GM08714 (cell line): Measurements from ENCODE around the gene AZIN2.
"Not testable (repeated sequence)": the region's sequence is repeated elsewhere in the genome, so short reads cannot be mapped to it uniquely, and the experiment has no call there.

ENCODE experiments used
- H3K4me3 ChIP-seq: fragments of 200-500 bp; sonication (Bioruptor generic); 2 replicates; pipeline ENCODE4 v1.5.1; 2014; ENCODE audit warnings: mild to moderate bottlenecking, low read length, inconsistent platforms
- ZNF274 ChIP-seq: IDR thresholded peaks from 2 replicates; pipeline ENCODE4 v1.6.1; 2012; ENCODE audit warnings: mild to moderate bottlenecking, low read depth, low read length

Gene AZIN2

DNA sequence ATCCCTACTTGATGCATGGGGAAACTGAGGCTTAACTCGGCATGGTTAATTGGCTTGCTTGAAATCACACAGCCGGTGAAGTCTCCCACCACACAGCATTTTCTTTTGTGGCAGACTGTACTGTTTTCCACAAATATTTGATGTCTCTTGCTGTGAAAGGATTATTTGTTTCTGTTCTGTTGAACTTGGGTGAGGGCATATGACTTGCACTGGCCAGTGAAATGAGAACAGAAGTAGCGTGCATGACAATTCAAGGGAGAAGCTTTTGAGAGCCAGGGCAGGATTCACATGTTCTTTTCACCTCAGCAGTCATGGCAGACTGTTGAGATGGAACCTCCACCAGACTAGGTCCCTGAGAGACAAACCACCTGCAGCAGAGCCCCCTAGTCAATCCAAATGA lies 32.5 kb upstream of the AZIN2 start:
- no peak overlapping the region for H3K4me3 ChIP-seq
- TF ChIP-seq ZNF274: no peak

DNA sequence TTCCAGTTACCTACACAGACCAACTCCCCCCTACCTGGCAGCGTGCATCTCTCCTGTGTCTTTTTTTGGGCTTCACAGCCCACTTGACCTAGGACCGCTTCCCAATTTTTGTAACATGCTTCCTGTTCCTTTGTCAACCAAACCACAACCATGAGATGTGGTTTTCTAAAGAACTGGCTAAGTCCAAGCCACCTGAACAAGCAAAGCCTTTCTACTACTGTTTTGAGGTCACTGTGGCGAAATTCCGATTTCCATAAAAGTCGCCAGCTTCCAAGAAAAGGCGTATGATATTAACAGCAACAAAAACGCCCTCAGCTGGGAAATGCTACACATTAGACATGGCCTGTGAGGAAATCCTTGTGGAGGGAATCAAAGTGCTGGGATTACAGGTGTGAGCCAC lies 31.6 kb upstream of the AZIN2 start:
- no peak for TF ChIP-seq ZNF274
- no peak overlapping the region for H3K4me3 ChIP-seq

DNA sequence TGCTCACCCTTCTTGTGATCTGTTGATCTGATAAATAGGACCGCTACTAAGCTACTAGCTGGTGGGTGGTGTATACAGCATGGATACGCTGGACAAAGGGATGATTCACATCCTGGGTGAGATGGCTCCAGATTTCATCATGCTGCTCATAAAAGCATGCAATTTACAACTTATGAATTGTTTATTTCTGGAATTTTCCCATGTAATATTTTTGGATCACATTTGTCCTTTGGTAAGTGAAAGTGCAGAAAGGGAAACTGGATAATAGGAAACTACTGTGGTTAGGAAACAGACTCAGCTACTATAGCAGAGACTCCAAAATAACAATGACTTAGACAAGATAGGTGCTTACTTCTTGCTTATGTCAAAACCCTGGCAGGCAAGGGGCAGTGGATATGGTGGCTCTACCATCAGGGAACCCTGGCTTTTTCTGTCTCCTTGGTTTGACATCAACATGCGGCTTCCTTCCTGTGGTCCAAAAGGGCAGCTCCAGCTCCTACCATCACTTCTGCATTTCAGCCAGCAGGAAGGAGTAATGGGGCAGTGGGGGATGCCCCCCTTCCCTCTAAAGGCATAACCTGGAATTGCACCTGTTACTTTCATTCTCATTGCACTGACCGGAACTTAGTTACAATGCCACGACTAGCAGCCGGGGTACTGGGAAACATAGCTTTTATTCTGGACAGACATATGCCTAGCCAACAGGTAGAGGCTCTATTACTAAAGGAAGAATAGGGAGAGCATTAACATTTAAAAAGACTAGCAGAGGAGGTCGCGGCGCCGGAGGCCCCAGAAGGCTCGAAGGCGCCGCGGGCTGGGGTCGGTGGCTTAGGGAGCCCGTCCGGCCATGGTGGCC lies 30.5 kb upstream of the AZIN2 start:
- no peak for TF ChIP-seq ZNF274
- H3K4me3 ChIP-seq: peak overlapping the region; percentile 0; the same call in 1 of the 2 replicates

DNA sequence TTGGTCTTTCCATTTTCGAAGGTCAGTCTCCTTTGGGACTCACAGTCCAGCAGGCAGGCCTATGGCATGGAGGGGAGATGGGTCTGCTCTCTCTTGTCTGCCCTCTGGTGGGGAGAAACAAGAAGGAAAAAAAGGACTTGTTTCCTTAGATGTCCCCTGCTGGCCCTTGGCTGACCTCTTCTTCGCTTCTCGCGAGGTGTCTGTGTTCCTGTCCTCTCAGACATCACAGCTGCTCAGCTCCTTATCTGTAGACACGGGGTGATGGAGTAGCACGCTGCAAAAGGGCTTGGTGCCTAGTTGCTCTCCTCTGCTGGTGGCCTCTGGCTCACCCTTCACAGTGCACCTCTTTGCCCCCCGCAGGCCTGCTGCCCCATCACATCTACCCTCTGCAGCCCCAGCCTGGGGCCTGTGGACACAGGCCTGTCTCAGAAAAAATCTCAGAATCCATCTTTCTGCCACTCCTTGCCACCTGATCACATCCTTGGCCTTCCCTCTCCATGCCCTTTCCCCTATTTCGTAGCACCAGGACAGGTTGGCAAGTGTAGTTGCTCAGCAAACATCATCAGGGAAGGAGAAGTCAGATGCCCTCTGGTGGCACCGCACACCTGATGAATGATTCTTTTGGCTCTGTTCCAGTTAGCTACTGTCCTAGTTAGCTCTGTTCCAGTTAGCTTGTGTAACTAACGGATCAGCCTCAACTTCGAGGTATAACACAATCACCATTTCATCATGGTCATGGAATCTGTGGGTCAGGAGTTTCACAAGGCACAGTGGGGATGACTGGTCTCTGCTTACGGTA lies 25.5 kb upstream of the AZIN2 start:
- no peak for TF ChIP-seq ZNF274
- no peak overlapping the region for H3K4me3 ChIP-seq

DNA sequence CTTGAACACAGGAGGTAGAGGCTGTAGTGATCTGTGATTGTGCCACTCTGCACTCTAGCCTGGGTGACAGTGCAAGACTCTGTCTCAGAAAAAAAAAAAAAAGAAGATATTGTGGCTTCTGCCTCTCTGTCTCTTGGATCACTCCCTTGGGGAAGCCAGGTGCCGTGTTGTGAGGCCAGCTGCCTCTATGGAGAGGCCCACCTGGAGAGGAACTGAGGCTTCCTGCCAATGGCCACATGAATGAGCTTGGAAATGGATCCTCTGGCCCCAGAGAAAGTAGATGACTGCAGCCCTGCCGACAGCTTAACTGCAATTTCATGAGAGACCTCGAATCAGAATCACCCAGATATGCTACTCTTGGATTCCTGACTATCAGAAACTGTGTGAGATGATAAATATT lies 24.5 kb upstream of the AZIN2 start:
- no peak overlapping the region for H3K4me3 ChIP-seq
- no peak for TF ChIP-seq ZNF274

DNA sequence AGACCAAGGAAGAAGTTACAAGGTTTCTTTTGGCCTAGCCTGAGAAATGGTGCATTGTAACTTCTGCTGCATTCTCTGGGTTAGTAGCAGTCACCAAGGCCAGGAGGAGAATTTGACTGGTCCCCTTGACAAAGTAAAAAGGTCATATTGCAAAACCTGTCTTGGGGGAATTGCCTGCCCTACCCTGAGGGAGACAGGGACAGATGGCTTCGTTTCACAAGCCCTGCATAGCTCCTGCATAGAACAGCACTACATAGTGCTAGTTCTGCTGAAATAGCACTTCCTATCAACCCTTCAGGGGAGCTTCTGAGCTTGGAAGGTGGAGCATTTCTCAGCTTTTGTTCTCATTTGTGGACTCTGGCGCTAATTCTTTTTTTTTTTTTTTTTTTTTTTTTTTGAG lies 23.9 kb upstream of the AZIN2 start:
- TF ChIP-seq ZNF274: no peak

DNA sequence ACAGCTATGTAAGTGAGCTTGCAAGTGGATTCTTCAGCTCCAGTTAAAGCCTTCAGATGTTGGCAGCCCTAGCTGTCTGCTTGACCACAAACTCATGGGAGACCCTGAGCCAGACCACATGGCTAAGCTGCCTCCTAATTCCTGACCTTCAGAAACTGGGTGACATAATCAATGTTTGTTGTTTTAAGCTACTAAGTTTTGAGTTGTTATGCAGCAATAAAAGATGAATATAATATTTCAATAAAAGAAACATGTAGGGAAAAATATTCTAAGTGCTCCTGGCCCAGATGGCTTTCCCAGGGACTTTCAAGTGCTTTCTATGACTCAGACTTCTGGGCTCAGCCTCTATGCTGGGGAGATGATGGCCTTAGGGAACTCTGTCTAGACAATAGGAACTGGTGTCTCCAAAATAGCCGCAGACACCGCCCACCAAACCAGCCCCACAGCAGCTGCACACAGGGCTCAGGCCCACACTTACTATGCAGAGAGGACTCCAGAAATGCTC lies 20.3 kb upstream of the AZIN2 start:
- no peak for TF ChIP-seq ZNF274
- no peak overlapping the region for H3K4me3 ChIP-seq

More for the DNA sequence above, 23.9 kb upstream of the AZIN2 start:
- H3K4me3 ChIP-seq: no peak overlapping the region

DNA sequence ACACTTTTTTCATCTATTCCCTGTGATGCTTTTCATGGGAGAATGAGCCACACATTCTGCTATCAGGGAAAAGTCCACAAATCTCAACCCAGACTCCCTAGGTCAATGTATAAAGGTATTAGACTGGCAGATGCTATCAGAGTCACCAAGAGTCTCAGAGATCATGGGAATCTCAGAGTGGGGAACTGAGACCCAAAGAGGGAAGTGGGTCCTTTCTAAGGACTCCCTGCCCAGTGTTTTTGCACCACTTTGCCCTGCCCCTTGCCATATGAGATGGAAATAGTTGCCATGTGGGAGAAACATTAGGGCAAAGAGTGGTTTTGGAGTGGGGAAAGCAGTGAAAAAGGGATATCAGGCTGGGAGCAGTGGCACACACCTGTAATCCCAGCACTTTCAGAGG lies 19.1 kb upstream of the AZIN2 start:
- H3K4me3 ChIP-seq: no peak overlapping the region
- TF ChIP-seq ZNF274: no peak

DNA sequence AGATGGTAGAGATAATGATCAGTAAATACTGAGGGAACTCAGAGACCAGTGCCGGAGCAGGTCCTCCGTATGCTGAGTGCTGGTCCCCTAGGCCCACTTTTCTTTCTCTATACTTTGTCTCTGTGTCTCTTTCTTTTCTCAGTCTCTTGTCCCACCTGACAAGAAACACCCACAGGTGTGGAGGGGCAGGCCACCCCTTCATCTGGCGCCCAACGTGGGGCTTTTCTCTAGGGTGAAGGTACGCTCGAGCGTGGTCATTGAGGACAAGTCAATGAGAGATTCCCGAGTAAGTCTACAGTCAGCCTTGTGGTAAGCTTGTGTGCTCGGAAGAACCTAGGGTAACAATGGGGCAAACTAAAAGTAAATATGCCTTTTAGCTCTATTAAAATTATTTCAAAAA lies 16.7 kb upstream of the AZIN2 start:
- H3K4me3 ChIP-seq: not testable (repeated sequence)

DNA sequence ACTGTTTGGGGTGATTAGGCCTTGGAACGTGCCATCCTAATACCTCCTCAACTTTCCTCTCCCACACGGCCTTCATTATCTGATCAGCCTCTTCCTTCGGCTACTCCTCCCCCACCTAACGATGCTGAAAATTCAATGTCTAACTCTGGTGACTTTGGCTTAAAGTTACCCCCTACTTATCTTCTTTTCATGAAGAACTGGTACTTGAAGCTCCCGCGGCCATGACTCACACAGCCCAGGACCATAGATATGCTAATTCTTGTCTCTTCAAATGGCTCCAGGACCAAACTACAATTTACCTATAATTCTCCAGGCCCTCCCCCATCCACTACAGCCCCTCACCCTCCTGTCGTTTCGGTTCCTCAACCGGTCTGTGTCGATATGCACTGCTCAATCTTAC lies 15.7 kb upstream of the AZIN2 start:
- H3K4me3 ChIP-seq: no peak overlapping the region
- TF ChIP-seq ZNF274: no peak

DNA sequence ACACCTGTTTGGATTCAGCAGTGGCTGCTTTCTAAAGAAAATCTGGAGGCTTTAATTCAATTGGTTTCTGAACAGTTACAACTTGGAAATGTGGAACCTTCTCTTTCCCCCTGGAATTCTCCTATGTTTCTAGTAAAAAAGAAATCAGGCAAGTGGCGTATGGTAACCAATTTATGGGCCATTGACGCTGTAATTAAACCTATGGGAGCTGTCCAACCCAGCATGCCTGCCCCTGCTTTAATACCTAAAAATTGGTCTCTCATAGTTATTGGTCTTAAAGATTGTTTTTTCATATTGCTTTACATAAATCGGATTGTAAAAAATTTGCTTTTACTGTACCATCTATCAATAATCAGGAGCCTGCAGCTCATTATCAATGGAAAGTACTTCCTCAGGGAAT lies 14.5 kb upstream of the AZIN2 start:
- H3K4me3 ChIP-seq: not testable (repeated sequence)

DNA sequence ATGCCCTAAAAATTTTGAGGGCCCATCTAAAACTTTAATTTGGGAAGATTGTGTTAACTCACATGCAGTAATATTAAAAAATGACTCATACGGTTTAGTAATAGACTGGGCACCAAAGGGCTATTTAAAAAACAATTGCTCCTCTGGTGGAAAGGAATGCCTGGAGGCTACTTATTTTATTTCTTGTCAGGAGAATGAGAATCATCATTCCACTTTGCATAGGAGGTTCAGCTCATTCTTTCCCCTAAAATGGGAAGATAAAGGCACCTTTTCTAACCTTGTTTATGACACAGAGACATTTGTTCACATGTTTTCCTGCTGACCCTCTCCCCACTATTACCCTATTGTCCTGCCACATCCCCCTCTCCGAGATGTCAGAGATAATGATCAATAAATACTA lies 12.8 kb upstream of the AZIN2 start:
- H3K4me3 ChIP-seq: not testable (repeated sequence)

DNA sequence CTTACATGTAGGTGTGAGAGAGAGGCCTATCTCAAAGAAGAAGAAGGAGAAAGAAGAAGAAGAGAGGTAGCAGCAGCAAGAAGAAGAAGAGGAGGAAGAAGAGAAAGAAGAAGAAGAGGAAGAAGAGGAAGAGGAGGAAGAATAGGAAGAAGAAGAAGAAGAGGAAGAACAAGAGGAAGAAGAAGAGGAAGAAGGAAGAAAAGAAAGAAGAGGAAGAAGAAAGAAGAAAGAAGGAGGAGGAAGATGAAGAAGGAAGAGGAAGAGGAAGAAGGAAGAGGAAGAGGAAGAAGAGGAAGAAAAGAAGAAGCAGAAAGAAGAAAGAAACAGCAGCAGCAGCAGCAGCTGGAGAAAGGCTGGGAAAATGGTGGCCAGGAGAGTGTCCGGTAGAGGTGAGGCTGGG lies 10.3 kb upstream of the AZIN2 start:
- no peak for TF ChIP-seq ZNF274
- H3K4me3 ChIP-seq: no peak overlapping the region

DNA sequence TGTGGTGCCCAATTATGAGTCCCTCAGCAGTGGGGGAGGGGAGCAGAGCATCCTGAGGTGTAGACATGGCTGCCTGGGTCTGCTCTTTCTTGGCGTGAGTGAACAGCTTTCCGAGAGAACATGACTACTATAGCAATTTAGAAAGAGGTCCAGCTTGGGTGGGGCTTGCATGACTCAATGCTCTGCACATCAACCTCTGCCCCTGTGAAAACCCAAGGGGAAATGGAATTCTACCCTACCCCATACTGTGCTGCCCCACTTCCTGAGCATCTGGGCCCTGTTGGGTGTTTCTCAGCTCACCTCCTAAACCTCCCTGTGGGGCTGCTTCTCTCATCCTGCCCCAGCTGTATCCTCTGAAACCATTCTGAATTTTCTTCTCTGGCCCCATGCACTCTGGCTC lies 8.2 kb upstream of the AZIN2 start:
- no peak overlapping the region for H3K4me3 ChIP-seq
- no peak for TF ChIP-seq ZNF274
